Measurements from ENCODE around the gene CATSPERZ. TPM values are rescaled to one million over a fixed set of nuclear protein-coding genes. Genes with fewer than 3 reads are reported as not detected.

Gene CATSPERZ
- total RNA-seq, 4 donors from 2014 or later = 0.80 TPM; not detected in 3

Small RNA genes within 50 kb of the gene (small RNA-seq; reads per million reads assigned to genes)
- gene MIR7155 = 0.37 to 1.2 (median 0.67) reads per million in 3 donors
- 0 reads per million in 3 donors for gene RF00019

Other genes starting within 250 kb of the CATSPERZ start
- 10 to 100 TPM; 28.8 to 70.7 (median 33.7) TPM for gene MACROD1, start 134.2 kb upstream of the CATSPERZ start, total RNA-seq
- gene STIP1, start 114.2 kb upstream of the CATSPERZ start, total RNA-seq = 100 to 1,000 TPM in 3 of 4 donors, 10 to 100 TPM in 1; 82.2 to 116 (median 101) TPM
- gene FERMT3, start 93.6 kb upstream of the CATSPERZ start, total RNA-seq = 10 to 100 TPM; 12.9 to 35.5 (median 15.5) TPM
- gene TRPT1, start 74.2 kb upstream of the CATSPERZ start, total RNA-seq = 10 to 100 TPM; 42.3 to 90.5 (median 72.1) TPM
- gene NUDT22, start 74.1 kb upstream of the CATSPERZ start, total RNA-seq = 10 to 100 TPM; 37.8 to 58.7 (median 48.6) TPM
- 10 to 100 TPM; 19.4 to 40.4 (median 25.3) TPM for gene DNAJC4, start 69.8 kb upstream of the CATSPERZ start, total RNA-seq
- gene VEGFB, start 65.8 kb upstream of the CATSPERZ start, total RNA-seq = 100 to 1,000 TPM in 2 of 4 donors, 10 to 100 TPM in 2; 92.3 to 144 (median 108) TPM
- gene FKBP2, start 59.3 kb upstream of the CATSPERZ start, total RNA-seq = 10 to 100 TPM; 49.0 to 87.8 (median 65.5) TPM
- gene PPP1R14B, start 53.4 kb upstream of the CATSPERZ start, total RNA-seq = 10 to 100 TPM; 50.4 to 92.9 (median 79.8) TPM
- gene PLCB3, start 48.8 kb upstream of the CATSPERZ start, total RNA-seq = 10 to 100 TPM; 18.9 to 36.5 (median 25.3) TPM
- gene BAD, start 15.7 kb upstream of the CATSPERZ start, total RNA-seq = 100 to 1,000 TPM in 3 of 4 donors, 10 to 100 TPM in 1; 99.3 to 138 (median 122) TPM
- 10 to 100 TPM; 20.9 to 36.1 (median 25.4) TPM for gene GPR137, start 14.5 kb upstream of the CATSPERZ start, total RNA-seq
- gene KCNK4, start 9.1 kb upstream of the CATSPERZ start, total RNA-seq = not detected
- gene ESRRA, start 5.2 kb downstream of the CATSPERZ start, total RNA-seq = 10 to 100 TPM; 63.5 to 95.8 (median 76.1) TPM
- 100 to 1,000 TPM; 202 to 281 (median 212) TPM for gene TRMT112, start 17.2 kb downstream of the CATSPERZ start, total RNA-seq
- 100 to 1,000 TPM; 144 to 178 (median 155) TPM for gene PRDX5, start 17.8 kb downstream of the CATSPERZ start, total RNA-seq
- gene CCDC88B, start 39.8 kb downstream of the CATSPERZ start, total RNA-seq = 10 to 100 TPM in 1 of 4 donors, 1 to 10 TPM in 3; 7.0 to 12.5 (median 8.2) TPM
- gene RPS6KA4, start 58.8 kb downstream of the CATSPERZ start, total RNA-seq = 10 to 100 TPM; 19.1 to 36.1 (median 26.0) TPM

Measured in esophagus muscularis mucosa (tissue), 4 donors.